Fibroblast of skin of right quadriceps (primary cell): ENCODE results near the gene RHOU.
A peak's percentile ranks its signal among the peaks of the same experiment; 100 is the strongest.
"Not testable (repeated sequence)": the region's sequence is repeated elsewhere in the genome, so short reads cannot be mapped to it uniquely, and the experiment has no call there.

Experiments
- DNase-seq: peaks from one replicate; pipeline ENCODE4 v3.0.0-alpha.2; 2013

Gene RHOU

DNA sequence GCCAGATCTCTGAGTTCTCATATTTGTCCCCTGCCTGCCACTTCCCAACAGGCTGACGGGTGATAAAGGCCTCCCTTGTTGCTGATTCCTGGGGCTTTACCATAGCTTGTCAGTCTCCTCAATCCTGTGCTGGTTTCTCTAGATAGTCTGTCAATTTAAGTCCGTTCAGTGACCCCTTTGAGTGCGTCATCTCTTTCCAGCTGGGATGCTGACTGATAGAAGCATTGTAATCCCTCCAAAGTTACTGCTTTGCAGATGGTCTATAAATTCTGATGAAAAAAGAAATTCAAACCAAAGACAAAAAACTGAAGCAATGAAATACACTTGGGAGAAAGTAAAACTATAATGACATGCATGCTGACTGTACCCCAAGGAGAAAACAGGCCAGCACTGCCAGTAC is 28.3 kb downstream of the RHOU start:
- DNase-seq = no peak

DNA sequence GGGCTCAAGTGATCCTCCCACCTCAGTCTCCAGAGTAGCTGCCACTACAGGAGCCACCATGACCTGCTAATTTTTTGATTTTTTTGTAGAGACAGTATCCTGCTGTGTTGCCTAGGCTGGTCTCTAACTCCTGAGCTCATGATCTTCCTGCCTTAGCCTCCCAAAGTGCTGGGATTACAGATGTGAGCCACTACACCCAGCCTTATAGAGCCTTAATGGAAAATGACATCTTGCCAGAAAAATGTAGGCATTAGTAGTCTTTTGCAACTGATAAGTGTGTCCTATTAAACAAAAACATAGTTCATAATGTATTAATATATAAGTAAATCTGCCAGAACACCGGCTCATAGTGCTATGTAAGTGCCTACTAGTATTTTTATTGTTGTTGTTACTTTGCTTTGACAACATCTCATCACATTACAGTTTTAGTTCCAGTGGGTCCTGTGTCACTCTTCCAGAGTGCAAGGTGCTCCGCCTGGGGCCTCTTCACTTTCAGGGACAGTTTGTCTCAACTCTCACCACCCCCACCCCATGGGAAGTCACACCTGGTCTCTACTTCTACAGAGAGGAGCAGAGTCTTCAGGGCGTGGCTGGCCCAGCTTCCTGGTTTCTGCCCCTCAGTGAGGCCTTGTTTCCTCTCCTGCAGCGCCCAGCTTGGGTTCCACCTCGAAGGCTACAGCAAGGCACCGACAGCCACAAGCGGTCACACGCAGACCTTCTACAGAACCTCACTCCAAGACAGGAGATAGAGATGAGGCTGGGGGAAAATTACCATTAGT is 30.1 kb downstream of the RHOU start:
- no peak for DNase-seq

DNA sequence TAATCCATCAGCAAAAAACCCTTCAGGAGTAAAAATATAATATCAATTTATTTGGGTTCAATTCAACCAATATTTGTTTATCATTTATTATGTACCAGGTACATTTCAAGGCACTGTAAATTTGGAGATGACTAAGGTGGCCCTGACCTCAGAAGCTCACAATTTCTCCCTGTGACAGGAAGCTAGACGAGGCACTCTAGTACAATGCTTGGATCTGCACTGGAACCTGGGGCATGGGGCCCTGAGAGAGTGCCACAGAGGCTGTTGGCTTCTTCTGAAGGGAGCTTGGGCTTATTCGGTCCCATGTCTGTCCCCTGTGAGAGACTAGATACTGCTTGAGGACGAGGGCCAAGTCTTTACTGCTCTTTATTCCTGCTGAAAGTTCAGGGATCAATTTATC is 31.5 kb downstream of the RHOU start:
- no peak for DNase-seq

DNA sequence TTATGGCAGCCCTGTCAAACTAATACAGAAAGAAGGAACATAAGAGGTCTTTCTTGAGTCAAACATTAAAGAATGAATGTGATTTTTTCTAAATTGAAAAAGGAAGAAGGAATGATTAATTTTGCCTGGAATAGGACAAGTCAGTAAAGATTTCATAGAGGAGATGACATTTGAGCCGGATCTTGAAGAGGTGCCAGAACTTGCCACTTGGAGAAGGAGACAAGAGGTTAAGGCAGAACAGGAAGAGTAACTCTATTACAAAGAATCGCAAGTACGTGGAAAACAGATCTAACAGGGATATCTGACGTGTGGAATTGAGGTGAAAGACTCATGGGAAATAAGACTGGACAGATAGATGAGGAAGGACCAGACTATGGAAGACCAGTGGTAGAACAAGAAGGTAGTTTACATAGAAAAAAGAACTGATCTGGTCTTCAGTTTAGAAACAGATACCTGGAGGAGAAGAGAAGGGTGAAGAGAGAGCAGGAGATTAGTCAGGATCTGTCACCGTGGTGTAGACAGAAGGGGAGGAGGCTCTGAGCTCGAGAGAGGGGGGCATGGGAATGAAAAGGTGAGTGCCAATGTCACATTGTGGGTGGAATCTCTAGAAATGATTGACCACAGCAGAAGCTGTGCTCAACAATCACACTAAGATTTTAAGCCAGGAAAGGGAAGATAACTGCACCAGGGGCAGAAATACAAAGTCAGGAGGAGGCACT is 32.5 kb downstream of the RHOU start:
- DNase-seq = no peak

DNA sequence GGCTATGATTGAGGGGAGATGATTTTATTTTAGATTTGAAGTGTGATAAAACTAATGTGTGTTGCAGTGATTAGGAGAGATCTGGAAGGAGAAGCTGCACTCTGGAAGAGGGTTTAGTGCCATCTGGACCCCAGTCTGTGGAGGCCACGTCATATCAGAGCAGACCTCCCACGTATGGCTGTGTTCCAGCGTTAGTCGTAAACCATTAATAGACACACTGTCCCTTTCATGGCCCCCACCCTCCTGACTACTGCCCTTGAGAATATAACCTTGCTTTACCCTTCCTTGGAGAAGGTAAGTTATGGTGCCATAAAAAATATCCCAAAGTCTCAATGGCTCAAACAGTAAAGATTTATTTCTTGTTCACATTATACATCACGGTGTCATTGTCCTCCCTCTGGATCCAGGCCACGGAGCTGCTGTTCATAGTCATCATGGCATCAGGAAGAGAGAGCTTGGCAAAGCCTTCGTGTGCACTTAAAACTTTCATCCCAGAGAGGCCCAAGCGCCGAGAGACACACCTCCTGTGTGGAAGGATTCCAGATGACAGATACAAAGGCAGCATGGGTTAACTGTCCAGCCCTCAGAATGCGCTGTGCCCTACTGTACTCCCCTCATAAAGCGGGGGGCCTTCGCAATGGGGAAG is 33.2 kb downstream of the RHOU start:
- peak; percentile 24 for DNase-seq

DNA sequence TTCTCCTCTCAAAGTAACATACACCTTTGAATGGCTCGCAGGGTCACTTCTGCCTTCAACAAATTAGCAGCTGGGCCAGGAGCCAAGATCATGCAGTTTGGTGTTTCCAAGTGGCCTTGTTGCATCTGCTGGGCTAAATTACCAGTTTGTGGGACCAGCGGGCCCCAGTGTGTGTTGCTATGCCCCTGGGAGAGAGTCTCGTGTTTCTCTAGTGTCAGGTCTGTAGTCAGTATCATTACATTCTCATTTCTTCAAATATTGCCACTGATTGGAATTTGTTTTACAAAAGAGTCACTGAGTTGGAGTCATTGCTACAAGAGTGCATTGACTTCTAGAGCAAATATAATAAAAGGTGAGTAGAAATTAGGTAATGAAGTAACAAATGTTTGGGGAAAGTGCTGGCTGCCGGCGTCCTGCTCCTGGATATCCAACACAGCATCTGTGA is 35.5 kb downstream of the RHOU start:
- DNase-seq = no peak

DNA sequence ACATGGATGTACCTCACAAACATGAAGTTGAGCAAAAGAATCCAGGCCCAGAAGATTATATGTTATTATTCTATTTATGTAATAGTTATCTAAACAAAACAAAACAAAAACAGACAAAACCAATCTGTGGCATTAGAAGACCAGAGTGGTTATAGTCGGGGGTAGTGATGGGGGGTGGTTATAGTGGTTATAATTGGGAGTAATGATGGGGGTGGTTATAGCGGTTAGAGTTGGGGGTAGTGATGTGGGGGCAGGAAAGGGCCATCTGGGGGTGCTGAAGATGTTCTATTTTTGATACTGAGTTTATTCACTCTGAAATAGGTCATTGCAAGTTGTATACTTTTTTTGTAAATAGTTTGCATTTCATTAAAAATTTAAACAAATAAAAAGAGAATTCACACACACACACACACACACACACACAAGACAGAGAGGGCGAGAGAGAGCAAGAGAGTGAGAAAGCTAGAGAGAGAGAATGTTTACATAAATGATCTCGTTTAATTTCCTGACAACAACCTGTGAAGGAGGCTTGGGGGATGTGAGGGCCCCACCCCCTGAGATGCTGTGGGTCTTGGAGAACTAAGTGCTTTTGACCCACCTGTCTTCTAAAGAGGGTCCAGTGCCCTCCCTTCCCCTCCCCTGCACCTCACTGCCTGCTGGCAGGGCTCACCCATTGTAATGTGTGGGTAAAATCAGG is 37.4 kb downstream of the RHOU start:
- DNase-seq = no peak

DNA sequence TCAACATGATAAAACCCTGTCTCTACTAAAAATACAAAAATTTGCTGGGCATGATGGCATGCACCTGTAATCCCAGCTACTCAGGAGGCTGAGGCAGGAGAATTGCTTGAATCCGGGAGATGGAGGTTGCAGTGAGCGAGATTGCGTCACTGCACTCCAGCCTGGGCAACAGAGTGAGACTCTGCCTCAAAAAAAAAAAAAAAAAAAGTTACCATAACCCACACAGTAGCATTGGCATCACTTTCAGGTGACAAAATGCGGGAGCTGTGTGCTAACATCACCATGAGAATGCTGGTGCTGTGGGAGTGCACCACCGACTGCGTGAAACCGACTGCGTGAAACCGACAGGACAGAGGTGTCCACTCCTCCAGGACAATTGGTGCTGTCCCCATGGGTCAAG is 40.7 kb downstream of the RHOU start:
- not testable (repeated sequence) for DNase-seq

DNA sequence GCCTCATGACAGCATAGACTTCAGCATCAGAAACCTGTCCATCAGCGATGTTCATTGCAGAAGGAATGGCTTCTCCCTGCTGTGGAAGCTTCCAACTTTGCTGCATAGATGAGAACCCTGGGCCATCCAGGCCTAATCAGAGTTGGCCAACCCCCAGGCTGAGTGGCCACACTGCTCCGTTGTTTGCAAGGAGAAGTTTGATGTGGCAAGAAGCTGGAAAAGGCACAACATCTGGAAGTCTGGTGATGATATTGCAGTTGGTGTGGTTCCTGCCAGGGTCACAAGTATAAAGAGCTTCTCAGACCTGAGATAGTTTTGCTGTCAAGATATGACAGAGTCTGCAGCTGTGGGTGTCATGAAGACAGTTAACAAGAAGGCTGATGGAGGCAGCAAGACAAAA is 41.2 kb downstream of the RHOU start:
- DNase-seq = no peak

DNA sequence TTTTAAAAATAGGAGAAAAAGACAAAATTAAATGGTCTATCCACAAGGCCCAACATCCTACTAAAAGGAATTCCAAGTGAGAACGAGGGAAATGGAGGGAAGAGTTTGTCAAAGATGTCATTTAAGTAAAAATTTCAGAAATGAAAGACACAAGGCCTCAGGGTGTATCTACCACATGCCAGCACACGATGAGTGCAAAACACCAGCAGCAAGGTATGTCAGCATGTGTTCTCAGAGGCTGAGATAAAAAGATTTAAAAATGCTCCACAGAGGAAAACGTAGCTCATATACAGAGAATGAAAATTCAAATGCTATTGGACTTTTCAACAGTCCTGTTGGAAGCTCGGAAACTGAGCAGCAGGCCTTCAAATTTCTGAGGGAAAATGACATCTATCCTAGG is 42.0 kb downstream of the RHOU start:
- DNase-seq = no peak

DNA sequence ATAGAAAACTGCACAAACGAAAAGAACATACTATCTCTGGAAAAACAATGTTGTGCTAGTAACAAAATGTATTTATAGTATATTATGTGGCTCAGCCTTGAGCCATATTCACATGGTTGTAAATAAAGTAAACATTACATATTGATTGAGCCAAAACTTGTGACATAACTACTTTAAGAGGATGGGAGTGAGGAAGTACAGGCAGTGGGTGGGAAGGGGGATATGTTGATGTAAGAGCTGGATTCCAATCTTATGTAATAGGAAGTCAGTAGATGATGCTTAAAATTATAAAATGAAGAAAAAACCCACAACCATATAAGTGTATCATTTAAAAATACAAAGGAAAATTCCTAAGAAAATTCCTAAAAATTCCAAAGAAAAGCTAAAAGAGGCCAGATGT is 42.7 kb downstream of the RHOU start:
- DNase-seq = no peak

DNA sequence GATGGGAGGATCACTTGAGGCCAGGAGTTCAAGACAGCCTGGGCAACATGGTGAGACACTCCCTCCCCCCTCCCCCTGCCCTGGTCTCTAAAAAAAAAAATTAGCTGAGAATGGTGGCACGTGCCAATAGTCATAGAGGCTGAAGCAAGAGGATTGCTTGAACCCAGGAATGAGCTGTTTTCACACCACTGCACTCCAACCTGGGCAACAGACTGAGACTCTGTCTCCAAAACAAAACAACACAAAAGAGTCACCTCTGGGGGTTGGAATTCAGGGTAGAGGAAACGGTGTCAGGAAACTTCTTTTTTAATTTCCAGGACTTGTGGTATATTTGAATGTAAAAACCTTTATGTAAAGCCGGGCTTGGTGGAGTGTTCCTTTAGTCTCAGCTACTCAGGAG is 43.2 kb downstream of the RHOU start:
- no peak for DNase-seq

DNA sequence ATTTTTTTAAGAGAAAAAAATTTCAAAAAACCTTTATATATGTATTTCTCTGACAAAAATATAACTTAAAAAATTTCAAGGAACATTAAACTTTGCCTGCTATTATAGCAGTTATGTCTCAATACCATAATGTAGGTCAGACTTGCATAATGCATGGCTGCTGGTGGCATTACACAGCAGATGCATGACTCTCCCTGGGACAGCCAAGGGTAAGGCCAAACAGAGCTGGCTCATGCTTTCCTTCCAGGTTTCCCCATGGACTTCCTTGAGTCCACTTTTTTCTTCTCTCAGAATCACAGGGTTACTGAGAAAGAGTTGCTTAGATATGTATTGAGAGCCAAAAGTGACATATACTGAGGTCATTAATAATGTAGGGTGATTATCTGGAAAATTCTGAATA is 43.7 kb downstream of the RHOU start:
- DNase-seq = no peak

DNA sequence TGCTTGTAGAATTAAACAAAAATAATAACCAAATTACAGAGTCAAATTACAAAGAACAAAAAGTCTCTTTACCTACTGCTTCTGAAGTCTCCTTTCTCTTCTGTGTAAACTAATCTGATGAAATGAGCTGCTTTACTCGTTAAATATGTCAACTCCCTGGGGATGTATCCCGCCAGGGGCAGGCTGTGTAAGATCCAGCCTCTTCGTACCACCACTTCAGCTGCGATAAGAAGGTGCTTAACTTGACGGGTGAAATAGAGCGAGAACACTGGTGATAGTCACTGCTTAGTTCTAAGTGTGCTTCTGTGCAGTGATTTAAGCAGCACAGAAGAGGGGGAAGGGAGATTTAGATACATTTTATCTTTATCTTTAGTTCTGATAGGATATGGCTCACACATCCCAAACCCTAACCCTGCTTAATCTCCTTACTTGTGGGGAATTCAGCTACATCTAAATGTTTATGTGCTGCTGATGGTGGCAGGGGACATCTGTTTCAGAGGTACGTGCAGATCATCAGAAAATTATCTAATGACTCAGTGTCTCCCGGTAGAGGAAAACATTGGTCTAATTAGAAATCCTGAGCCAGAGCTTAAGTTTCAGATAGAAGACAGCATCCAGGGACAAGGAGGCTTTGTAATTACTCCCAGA is 46.0 kb downstream of the RHOU start:
- DNase-seq = peak; percentile 89

DNA sequence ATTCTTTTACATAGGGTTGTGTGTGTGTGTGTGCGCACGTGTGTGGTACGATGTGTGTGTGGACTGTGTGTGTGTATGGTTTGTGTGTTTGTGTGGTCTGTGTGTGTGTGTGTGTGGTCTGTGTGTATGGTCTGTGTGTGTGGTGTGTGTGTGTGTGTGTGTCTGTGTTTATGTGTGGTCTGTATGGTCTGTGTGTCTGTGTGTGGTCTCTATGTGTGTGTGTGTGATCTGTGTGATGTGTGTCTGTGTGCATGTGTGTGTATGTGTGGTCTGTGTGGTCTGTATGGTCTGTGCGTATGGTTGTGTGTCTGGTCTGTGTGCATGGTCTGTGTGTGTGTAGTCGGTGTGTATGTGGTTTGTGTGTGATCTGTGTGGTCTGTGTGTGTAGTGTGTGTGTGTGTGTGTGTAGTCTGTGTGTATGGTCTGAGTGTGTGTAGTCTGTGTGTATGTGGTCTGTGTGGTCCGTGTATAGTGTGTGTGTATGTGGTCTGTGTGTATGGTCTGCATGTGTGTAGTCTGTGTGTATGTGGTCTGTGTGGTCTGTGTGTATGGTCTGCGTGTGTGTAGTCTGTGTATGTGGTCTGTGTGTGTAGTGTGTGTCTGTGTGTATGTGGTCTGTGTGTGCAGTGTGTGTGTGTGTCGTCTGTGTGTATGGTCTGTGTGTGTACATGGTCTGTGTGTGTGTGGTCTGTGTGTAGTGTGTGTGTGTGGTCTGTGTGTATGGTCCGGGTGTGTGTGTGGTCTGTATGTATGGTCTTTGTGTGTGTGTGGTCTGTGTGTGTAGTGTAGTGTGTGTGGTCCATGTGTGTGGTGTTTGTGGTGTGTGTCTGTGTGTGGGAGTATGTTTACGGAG is 46.8 kb downstream of the RHOU start:
- no peak for DNase-seq

DNA sequence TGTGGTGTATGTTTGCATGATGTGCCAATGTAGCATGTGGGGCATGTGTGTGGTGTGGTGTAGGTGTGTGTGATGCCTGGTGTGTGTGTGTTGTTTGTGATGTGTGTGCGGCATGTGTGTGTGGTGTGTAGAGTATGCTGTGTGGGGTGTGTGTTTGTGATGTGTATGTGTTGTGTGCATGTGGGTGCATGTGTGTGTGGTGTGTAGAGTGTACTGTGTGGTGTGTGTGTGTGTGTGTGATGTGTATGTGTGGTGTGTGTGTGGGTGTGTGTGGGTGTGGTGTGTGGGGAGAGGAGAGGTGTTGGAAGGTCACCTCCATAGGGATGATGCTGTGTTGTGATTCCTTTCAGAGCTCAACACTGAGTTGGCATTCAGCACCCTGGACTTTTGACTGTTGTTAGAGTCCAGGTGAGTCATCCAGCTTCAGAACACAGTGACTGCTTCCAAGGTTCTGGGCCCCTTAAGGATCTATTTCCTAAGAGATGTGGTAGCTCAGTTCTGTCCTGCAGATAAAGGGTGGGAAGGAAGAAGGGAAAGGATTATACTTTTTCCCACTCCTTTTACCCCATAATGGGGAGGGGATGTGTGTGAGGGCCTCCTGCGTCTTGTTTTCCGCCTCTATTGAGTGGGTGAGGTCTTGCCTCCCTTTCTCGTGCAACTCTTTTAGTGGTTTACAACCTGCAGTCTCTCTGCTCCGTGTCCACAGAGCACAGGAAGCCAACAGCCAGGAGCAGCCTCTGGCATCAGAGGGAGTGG is 47.6 kb downstream of the RHOU start:
- DNase-seq = peak; percentile 70

DNA sequence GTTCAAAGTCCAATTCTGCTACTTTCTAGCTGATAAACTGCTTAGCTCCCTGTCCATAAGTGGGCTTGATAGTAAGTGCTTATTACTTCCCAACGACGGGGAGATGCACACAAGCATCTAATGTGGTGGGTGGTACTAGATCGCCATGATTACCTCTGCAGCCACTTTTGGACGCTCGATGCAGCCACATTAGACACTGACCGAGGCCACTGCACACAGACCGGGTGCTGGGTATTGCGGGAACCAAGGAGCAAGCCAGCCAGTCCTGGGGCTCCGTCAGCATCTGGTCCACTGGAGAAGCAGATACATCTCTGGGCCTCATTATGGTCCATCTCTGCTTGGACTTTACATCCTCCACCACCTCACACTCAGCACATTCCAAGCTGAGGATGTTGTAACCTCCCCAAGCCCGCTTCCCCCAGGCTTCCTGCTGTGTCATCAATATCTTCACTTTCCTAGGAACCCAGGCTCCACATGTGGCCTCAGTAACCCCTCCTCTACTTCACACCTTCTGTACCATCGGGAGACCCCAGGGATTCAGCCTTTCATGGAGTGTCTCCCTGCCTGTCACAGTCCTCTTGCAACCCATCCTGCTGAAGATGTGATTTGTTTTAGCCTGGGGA is 48.2 kb downstream of the RHOU start:
- DNase-seq = no peak

DNA sequence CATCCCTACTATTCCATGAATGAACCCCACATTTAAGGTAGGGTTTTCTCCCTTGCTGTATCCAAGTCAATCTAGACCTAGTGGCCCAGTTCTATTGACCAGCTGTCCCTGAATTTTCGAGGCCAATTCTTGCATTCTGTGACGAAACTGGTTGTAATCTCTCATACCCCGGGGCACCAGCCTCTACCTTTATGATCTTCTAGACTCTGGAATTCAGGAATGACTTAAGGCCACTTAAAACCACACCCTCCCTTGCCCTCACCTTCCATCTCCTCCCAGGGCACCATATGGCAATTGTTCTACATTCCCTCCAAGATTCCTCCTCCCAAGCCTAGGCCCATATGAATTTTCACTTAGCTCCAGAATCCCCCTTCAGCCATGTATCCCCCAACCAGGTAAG is 48.9 kb downstream of the RHOU start:
- no peak for DNase-seq

DNA sequence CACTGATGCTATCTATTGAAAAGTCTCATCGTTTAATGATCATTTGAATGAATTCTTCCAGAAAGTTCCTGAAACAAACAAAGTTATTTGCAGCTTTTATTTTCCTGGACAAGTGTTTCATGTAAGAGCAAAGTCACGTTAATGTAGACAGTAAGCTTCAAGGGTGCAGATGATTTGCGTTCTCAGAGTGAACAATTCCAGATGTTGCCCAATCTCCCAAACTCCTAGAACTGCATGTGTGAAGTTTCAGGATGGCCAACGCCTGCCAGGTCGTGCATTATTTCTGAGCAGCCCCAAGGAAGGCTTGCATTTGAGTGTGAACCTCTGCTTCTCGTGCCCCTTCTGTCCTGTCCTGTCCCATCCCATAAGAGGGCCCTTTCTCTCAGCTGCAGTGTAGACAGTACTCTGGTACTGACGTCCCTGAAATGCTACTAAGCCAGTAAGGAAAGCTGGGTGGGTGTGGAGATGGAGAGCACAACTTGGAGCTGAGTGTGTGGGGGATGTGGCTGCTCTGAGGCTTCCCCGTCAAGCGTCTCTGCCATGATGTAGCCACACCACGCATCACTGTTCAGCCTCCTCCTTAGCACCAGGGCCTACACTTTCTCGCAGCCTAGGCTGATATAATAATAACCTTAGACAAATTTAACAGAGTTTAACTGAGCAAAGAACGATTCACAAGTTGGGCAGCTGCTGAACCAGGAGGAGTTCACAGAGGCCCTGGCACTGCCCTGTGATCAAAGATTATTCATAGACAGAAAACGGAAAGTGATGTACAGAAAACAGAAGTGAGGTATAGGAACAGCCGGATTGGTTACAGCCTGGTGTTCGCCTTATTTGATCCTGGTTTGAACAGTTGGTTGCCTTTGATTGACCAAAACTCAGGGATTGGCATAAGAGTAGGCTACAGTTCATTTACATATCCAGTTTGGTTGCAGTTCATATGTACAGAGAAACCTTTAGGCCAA is 50.4 kb downstream of the RHOU start:
- no peak for DNase-seq
